ENCODE measurements around the gene SPG7.
"Not testable (repeated sequence)": the region's sequence is repeated elsewhere in the genome, so short reads cannot be mapped to it uniquely, and the experiment has no call there.

SPG7 gene

GRCh38 chr16:89565506-89566372 lies 57.5 kb downstream of the SPG7 start:
- peak; percentile 78 for DNase-seq

GRCh38 chr16:89567656-89568594 lies 59.7 kb downstream of the SPG7 start:
- DNase-seq = no peak

- no peak for DNase-seq
These were observed 61.5 kb downstream of the SPG7 start for GRCh38 chr16:89569506-89570341.

- no peak for DNase-seq
These were observed 62.2 kb downstream of the SPG7 start for GRCh38 chr16:89570342-89570923.

GRCh38 chr16:89570983-89571598 lies 62.9 kb downstream of the SPG7 start:
- not testable (repeated sequence) for DNase-seq

GRCh38 chr16:89571636-89572035 lies 63.4 kb downstream of the SPG7 start:
- no peak for DNase-seq

- no peak for DNase-seq
These were observed 63.9 kb downstream of the SPG7 start for GRCh38 chr16:89572073-89572484.

GRCh38 chr16:89572485-89573205 lies 64.4 kb downstream of the SPG7 start:
- no peak for DNase-seq

GRCh38 chr16:89573826-89574680 lies 65.8 kb downstream of the SPG7 start:
- no peak for DNase-seq

GRCh38 chr16:89574681-89575246 lies 66.6 kb downstream of the SPG7 start:
- peak; percentile 85 for DNase-seq

- no peak for DNase-seq
These were observed 67.3 kb downstream of the SPG7 start, which contains the start of gene CPNE7 for GRCh38 chr16:89575247-89576152. CPNE7 (plus strand) TSS chr16:89575758; CDS start chr16:89575898, 140 bp downstream.

- no peak for DNase-seq
These were observed 68.2 kb downstream of the SPG7 start for GRCh38 chr16:89576153-89577054.

- no peak for DNase-seq
These were observed 69.0 kb downstream of the SPG7 start for GRCh38 chr16:89577055-89577759.

- no peak for DNase-seq
These were observed 71.1 kb downstream of the SPG7 start for GRCh38 chr16:89579351-89579750.

GRCh38 chr16:89581045-89581695 lies 73.0 kb downstream of the SPG7 start:
- no peak for DNase-seq

Data from retina (tissue), 1 donor.